HG03196 (cell line): ENCODE measurements around the gene TBC1D8.

Source experiments
- ATAC-seq: cut with Tn5 transposase; IDR thresholded peaks from one replicate; pipeline ENCODE4 v1.9.1; 2021; ENCODE audit not compliant: unreplicated experiment

The TBC1D8 gene

GRCh38 chr2:100982431-100982861 is 168.7 kb downstream of the TBC1D8 start:
- ATAC-seq = no peak

- no peak for ATAC-seq
These were observed 170.2 kb downstream of the TBC1D8 start for GRCh38 chr2:100981011-100981410.

- ATAC-seq = no peak
These were observed 171.1 kb downstream of the TBC1D8 start for GRCh38 chr2:100980046-100980445.

GRCh38 chr2:100978582-100979191 is 172.5 kb downstream of the TBC1D8 start:
- no peak for ATAC-seq

GRCh38 chr2:100977511-100977910 is 173.7 kb downstream of the TBC1D8 start:
- ATAC-seq = no peak

- ATAC-seq = no peak
These were observed 174.4 kb downstream of the TBC1D8 start for GRCh38 chr2:100976645-100977391.

GRCh38 chr2:100976061-100976460 is 175.1 kb downstream of the TBC1D8 start:
- ATAC-seq = no peak

GRCh38 chr2:100975521-100975785 is 175.7 kb downstream of the TBC1D8 start:
- ATAC-seq = no peak

GRCh38 chr2:100974712-100975520 is 176.3 kb downstream of the TBC1D8 start:
- no peak for ATAC-seq

- ATAC-seq = no peak
These were observed 178.7 kb downstream of the TBC1D8 start for GRCh38 chr2:100972452-100972851.

- ATAC-seq = no peak
These were observed 180.0 kb downstream of the TBC1D8 start for GRCh38 chr2:100971221-100971620.

GRCh38 chr2:100969998-100970397 is 181.2 kb downstream of the TBC1D8 start:
- ATAC-seq = no peak

GRCh38 chr2:100968146-100969145 is 182.7 kb downstream of the TBC1D8 start:
- no peak for ATAC-seq

GRCh38 chr2:100967716-100968115 is 183.5 kb downstream of the TBC1D8 start:
- ATAC-seq = no peak

- ATAC-seq = no peak
These were observed 185.6 kb downstream of the TBC1D8 start for GRCh38 chr2:100965596-100965995.

GRCh38 chr2:100964681-100965169 is 186.5 kb downstream of the TBC1D8 start:
- no peak for ATAC-seq

GRCh38 chr2:100964222-100964621 is 187.0 kb downstream of the TBC1D8 start:
- no peak for ATAC-seq

GRCh38 chr2:100963026-100963375 is 188.2 kb downstream of the TBC1D8 start:
- ATAC-seq = no peak

GRCh38 chr2:100962366-100963025 is 188.7 kb downstream of the TBC1D8 start:
- ATAC-seq = no peak

GRCh38 chr2:100960688-100961087 is 190.5 kb downstream of the TBC1D8 start:
- no peak for ATAC-seq
